ENCODE data around the gene RNF222.
"Not testable (repeated sequence)": the region's sequence is repeated elsewhere in the genome, so short reads cannot be mapped to it uniquely, and the experiment has no call there.

Gene RNF222

GRCh38 chr17:8377422-8377821 is 20.2 kb downstream of the RNF222 start:
- DNase-seq = no peak

- DNase-seq = no peak
These were observed 21.2 kb downstream of the RNF222 start, which contains the start of gene KRABD2 for GRCh38 chr17:8376271-8377067. KRABD2 (minus strand) TSS chr17:8376704.

GRCh38 chr17:8375738-8376259 is 21.8 kb downstream of the RNF222 start:
- DNase-seq = no peak

- DNase-seq = not testable (repeated sequence)
These were observed 23.8 kb downstream of the RNF222 start for GRCh38 chr17:8373856-8374255.

GRCh38 chr17:8372422-8372821 is 25.2 kb downstream of the RNF222 start:
- DNase-seq = no peak

- DNase-seq = no peak
These were observed 25.8 kb downstream of the RNF222 start for GRCh38 chr17:8371786-8372185.

GRCh38 chr17:8369944-8370343 is 27.7 kb downstream of the RNF222 start:
- DNase-seq = no peak

GRCh38 chr17:8368193-8368592 is 29.4 kb downstream of the RNF222 start:
- no peak for DNase-seq

- no peak for DNase-seq
These were observed 31.4 kb downstream of the RNF222 start for GRCh38 chr17:8366231-8366630.

- no peak for DNase-seq
These were observed 32.5 kb downstream of the RNF222 start for GRCh38 chr17:8365143-8365542.

GRCh38 chr17:8362651-8363332 is 34.8 kb downstream of the RNF222 start:
- DNase-seq = no peak

GRCh38 chr17:8360751-8361150 is 36.9 kb downstream of the RNF222 start:
- DNase-seq = no peak

- DNase-seq = no peak
These were observed 37.4 kb downstream of the RNF222 start for GRCh38 chr17:8360260-8360659.

GRCh38 chr17:8359769-8360168 is 37.9 kb downstream of the RNF222 start:
- no peak for DNase-seq

- DNase-seq = no peak
These were observed 39.7 kb downstream of the RNF222 start for GRCh38 chr17:8357910-8358309.

GRCh38 chr17:8354236-8354635 is 43.4 kb downstream of the RNF222 start:
- no peak for DNase-seq

GRCh38 chr17:8353736-8354135 is 43.9 kb downstream of the RNF222 start:
- no peak for DNase-seq

- DNase-seq = no peak
These were observed 47.3 kb downstream of the RNF222 start for GRCh38 chr17:8350339-8350738.

- not testable (repeated sequence) for DNase-seq
These were observed 50.6 kb downstream of the RNF222 start for GRCh38 chr17:8347001-8347400.

- DNase-seq = no peak
These were observed 51.5 kb downstream of the RNF222 start for GRCh38 chr17:8345951-8346665.

GRCh38 chr17:8345052-8345690 is 52.5 kb downstream of the RNF222 start:
- no peak for DNase-seq

- no peak for DNase-seq
These were observed 56.2 kb downstream of the RNF222 start for GRCh38 chr17:8341456-8341855.

All from GF-D8 (cell line).